Measurements from ENCODE around the gene NANOS1.

DNA sequence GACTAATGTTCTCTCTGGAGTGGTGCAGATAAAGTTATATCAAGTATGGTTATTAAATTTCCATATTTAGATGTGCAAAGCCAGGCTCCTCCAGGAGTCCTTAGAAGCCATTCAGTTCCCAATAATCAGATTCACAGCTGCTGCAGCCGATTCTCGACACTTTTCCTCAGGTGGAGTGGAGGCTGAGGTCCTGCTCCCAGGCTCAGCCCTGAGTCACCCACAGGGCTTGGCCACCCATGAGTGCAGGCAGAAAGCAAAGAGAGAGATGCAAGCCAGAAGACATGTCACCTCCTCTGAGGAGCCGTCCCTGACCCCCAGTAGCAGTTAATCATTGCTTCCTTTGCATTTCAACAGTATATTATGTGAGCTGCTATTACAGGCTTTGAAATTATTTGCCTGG is 36.3 kb upstream of the NANOS1 start:
- TF ChIP-seq, protein P1, sequence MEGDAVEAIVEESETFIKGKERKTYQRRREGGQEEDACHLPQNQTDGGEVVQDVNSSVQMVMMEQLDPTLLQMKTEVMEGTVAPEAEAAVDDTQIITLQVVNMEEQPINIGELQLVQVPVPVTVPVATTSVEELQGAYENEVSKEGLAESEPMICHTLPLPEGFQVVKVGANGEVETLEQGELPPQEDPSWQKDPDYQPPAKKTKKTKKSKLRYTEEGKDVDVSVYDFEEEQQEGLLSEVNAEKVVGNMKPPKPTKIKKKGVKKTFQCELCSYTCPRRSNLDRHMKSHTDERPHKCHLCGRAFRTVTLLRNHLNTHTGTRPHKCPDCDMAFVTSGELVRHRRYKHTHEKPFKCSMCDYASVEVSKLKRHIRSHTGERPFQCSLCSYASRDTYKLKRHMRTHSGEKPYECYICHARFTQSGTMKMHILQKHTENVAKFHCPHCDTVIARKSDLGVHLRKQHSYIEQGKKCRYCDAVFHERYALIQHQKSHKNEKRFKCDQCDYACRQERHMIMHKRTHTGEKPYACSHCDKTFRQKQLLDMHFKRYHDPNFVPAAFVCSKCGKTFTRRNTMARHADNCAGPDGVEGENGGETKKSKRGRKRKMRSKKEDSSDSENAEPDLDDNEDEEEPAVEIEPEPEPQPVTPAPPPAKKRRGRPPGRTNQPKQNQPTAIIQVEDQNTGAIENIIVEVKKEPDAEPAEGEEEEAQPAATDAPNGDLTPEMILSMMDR (IDR thresholded peaks at IDR 0.05), result no peak
- TF ChIP-seq POLR2A (IDR thresholded peaks at IDR 0.05) (no peak), EP300 (IDR thresholded peaks at IDR 0.05) (no peak)

All from suprapubic skin (tissue), 3 donors.